Suprapubic skin (tissue), 4 donors: ENCODE measurements around the gene GNB1L. TPM values are rescaled to one million over a fixed set of nuclear protein-coding genes. Genes with fewer than 3 reads are reported as not detected.

Source experiments
- DNase-seq, 2 donors: peaks; one replicate each; pipeline ENCODE4 v3.0.0-alpha.2; 2019; ENCODE audit warnings: low spot score in 2 of 2
- H3K27ac ChIP-seq: fragments of 200-600 bp; sonication (generic); one replicate; pipeline ENCODE4 v1.5.1; 2019
- H3K27me3 ChIP-seq: fragments of 200-600 bp; sonication (generic); one replicate; pipeline ENCODE4 v1.5.1; 2019
- H3K36me3 ChIP-seq: fragments of 200-600 bp; sonication (generic); one replicate; pipeline ENCODE4 v1.5.1; 2019
- H3K4me1 ChIP-seq: fragments of 200-600 bp; sonication (generic); one replicate; pipeline ENCODE4 v1.5.1; 2019
- H3K4me3 ChIP-seq: fragments of 200-600 bp; sonication (generic); one replicate; pipeline ENCODE4 v1.5.1; 2019; ENCODE audit warnings: mild to moderate bottlenecking
- H3K9me3 ChIP-seq: fragments of 200-600 bp; sonication (generic); one replicate; pipeline ENCODE4 v1.5.1; 2019
- EP300 ChIP-seq: sonication (generic); formaldehyde crosslinking; IDR thresholded peaks from one replicate; pipeline ENCODE4 v1.6.1; 2017; ENCODE audit warnings: antibody characterized with exemption
- POLR2A ChIP-seq, 2 donors: fragments of 450-650 bp; IDR thresholded peaks; one replicate each; pipeline ENCODE4 v1.6.1; 2017; ENCODE audit warnings: antibody characterized with exemption in 2 of 2, mild to moderate bottlenecking in 2 of 2, moderate library complexity in 2 of 2
- POLR2AphosphoS5 ChIP-seq, 3 donors: sonication (generic); formaldehyde crosslinking; IDR thresholded peaks; one replicate each; pipeline ENCODE4 v1.6.1; 2017; ENCODE audit warnings: antibody characterized with exemption in 3 of 3
- WGBS: methylation state at CpG from one replicate; pipeline ENCODE4 v1.1.5; 2018; 5-methylcytosine and 5-hydroxymethylcytosine counted together
- total RNA-seq, 4 donors: library from RNA; depleted of rRNA; stranded (reverse); fragments of >200 nt; gene quantifications; one replicate each; pipeline ENCODE4 v1.1.0, GENCODE V29; 2016
- TF ChIP-seq, protein P1 (sequence below), 2 donors: fragments of 200-600 bp in 1 of 2; fragments of 450-650 bp in 1 of 2; sonication (generic) in 1 of 2; IDR thresholded peaks; one replicate each; pipeline ENCODE4 v1.5.1; 2016 to 2019; ENCODE audit warnings: antibody characterized with exemption in 2 of 2, mild to moderate bottlenecking in 1 of 2, moderate library complexity in 1 of 2

The GNB1L gene
- total RNA-seq, 4 donors from 2014 or later, result 6.3 to 14.6 (median 10.9) TPM

DNA sequence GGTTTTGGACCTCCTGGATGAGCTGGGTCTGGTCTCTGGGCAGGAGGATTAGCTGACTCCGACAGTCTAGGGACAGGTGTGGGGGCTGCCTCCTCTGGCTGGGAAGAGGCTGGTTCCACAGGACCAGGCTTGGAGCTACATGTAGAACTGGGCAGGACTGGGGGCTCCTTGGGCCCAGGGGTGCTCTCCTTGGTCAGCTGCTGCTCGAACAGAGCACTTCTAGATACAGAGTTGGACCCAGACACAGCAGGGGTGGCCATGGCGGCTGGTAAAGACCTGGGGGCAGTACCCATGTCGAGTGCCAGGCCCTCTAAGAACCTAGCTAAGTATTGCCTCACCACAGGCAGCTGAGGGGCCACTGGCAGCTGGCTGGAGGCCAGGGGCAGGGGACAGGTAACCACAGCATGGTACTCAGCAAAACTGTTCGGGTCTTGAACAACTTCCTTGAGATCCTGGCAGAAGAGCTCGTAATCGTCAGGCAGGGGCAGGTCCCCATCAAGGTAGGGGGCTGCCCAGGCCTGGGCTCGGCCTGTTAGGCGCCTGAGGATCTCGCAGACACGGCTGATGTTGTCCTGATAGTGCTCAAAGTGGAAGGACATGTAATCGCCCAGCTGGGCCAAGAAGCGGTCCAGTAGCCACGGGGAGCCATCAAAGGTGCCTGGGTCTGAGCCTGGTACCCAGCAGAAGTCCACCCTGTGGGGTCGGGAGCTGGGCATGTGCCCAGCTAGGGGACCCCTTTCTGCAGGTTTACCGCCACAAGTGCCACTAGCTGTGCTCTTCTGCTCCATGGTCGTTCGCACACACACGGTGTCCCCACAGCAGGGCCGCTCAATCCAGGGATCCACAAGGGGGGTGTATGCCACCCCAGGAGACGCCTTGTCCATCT, 3.1 kb downstream of the GNB1L start:
- WGBS, result 83% methylated on average over 10 of the region's 21 CpGs
- peaks cover 17% of the 10 kb centered on the region for H3K36me3 ChIP-seq
- H3K9me3 ChIP-seq, result no peaks in the 10 kb centered on the region
- TF ChIP-seq POLR2AphosphoS5 (IDR thresholded peaks at IDR 0.05) (no peak), POLR2A (IDR thresholded peaks at IDR 0.05) (no peak), EP300 (no peak)
- TF ChIP-seq, protein P1, sequence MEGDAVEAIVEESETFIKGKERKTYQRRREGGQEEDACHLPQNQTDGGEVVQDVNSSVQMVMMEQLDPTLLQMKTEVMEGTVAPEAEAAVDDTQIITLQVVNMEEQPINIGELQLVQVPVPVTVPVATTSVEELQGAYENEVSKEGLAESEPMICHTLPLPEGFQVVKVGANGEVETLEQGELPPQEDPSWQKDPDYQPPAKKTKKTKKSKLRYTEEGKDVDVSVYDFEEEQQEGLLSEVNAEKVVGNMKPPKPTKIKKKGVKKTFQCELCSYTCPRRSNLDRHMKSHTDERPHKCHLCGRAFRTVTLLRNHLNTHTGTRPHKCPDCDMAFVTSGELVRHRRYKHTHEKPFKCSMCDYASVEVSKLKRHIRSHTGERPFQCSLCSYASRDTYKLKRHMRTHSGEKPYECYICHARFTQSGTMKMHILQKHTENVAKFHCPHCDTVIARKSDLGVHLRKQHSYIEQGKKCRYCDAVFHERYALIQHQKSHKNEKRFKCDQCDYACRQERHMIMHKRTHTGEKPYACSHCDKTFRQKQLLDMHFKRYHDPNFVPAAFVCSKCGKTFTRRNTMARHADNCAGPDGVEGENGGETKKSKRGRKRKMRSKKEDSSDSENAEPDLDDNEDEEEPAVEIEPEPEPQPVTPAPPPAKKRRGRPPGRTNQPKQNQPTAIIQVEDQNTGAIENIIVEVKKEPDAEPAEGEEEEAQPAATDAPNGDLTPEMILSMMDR (IDR thresholded peaks at IDR 0.05), result no peak
- H3K4me1 ChIP-seq, result peaks cover 76% of the 10 kb centered on the region
- DNase-seq, result no peak
- H3K27ac ChIP-seq, result peak overlapping the region; percentile 1
- H3K4me3 ChIP-seq, result peak overlapping the region; percentile 95
- no peaks in the 10 kb centered on the region for H3K27me3 ChIP-seq

DNA sequence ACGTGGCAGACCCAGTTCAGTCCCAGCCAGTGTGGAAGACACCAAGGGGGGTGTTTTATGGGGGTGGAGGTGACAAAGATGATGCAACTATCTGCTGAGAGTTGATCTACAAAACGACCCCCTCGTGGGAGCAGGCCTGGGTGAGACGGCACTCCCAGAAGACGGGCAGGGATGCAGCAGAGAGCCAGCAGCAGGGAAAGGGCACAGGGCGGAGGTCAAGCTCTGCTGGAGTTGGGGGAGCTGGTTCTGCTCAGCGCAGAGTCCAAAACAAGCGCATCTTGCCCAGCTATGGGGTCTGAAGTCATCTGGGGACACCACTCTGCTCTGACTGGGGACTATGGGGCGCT, 3.9 kb downstream of the GNB1L start:
- no peak for DNase-seq
- TF ChIP-seq POLR2AphosphoS5 (IDR thresholded peaks at IDR 0.05) (no peak), POLR2A (IDR thresholded peaks at IDR 0.05) (no peak), EP300 (no peak)
- TF ChIP-seq, protein P1 (IDR thresholded peaks at IDR 0.05), result no peak
- Histone ChIP-seq H3K27me3 (no peaks in the 10 kb centered on the region), H3K4me3 (no peak overlapping the region), H3K9me3 (no peaks in the 10 kb centered on the region), H3K4me1 (peaks cover 68% of the 10 kb centered on the region), H3K27ac (peak overlapping the region; percentile 61), H3K36me3 (peaks cover 17% of the 10 kb centered on the region)
- 76% methylated on average over 5 of the region's 9 CpGs for WGBS

DNA sequence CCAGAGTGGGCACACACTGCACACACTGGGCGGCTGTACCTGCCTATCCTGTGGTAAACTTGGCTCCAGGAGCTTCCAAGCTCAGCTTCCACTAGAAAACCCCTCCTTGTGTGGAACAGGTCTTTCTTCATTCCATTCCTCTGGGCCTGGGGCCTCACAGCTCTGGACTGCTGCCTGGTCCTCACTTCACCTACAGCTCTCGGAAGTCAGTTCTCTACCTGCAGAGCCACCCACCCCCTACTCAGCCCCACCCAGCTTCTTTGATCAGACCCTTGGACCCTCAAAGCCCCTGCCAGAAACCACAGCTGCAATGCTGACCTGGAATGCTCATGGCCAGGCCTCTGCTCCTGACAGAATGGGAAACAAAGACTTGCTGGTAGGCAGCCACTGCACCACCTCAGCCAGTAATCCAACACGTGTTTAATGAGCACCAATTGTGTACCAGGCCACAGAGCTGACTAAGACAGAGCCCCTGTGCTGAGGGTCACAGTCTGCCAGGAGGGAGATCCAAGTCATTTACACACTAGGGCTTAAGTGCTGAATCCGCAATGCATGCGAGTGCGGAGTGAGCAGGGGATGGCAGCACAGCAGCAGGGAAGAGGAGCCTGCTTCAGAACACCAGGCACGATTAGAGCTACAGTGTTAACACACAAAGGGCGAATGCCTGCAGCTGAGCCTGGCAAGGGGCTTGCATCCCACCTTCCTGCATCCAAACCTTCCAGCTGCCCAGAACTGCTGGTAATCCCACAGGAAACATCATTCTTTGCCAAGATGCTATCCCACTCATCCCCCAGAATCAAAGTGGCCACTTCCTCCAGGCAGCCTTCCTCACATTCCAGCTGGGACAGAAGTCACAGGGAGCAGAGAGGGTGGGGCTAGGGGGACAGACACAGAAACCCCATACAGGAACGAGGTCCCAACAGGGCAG, 4.6 kb downstream of the GNB1L start:
- H3K36me3 ChIP-seq, result peaks cover 17% of the 10 kb centered on the region
- WGBS, result 53% methylated on average over 8 of the region's 9 CpGs
- no peaks in the 10 kb centered on the region for H3K27me3 ChIP-seq
- TF ChIP-seq POLR2A (IDR thresholded peaks at IDR 0.05) (no peak), POLR2AphosphoS5 (IDR thresholded peaks at IDR 0.05) (peak in 2 of 3 donors; percentile 45 to 49), EP300 (no peak)
- TF ChIP-seq, protein P1 (IDR thresholded peaks at IDR 0.05), result no peak
- peak overlapping the region; percentile 2 for H3K4me3 ChIP-seq
- H3K4me1 ChIP-seq, result peaks cover 68% of the 10 kb centered on the region
- peak overlapping the region; percentile 61 for H3K27ac ChIP-seq
- DNase-seq, result no peak
- no peaks in the 10 kb centered on the region for H3K9me3 ChIP-seq

DNA sequence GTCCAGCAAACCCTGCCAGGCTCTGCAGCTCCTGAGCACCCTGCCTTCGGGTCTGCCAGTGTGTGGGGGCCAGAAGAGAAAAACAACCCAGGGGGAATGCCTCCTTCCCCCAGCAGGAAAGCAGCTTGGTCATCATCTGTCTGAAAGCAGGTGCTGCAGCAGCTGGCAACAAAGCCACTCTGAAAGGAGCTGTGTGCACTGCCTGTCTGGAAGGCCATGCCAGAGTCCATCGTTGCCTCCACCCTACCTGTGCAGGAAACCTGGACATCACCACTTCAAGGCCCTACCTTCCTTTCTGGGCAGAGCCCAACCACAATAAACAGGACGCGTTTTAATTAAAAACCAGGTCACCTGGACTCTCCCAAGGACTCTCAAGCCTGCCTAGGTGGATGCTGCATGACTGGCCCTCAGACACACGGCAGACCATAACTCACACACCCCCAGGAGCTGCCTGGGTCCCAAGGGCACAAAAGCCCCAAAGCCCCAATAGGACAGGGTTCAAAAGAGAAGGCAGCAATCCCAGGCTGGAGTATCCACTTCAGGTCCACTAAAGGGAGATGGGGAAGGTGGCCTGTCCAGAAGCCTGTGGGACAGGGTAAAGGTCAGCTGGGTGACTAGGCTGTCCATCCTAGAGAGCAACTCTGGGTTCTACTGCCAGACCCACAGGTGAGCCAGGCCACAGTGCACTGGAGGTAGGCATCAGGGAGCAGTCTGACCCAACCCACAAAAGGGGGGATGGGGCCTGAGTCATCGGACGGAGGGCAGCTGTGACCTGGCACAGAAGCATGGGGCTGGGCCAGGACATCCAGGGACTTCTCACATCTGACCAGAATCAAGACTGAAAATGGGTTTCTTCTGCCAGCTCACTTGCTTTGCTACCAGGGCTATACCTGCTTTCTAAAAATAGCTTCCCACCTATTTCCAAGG, 6.1 kb downstream of the GNB1L start:
- TF ChIP-seq POLR2AphosphoS5 (IDR thresholded peaks at IDR 0.05) (no peak), EP300 (no peak), POLR2A (IDR thresholded peaks at IDR 0.05) (no peak)
- TF ChIP-seq, protein P1 (IDR thresholded peaks at IDR 0.05), result no peak
- Histone ChIP-seq H3K4me1 (peaks cover 78% of the 10 kb centered on the region), H3K4me3 (no peak overlapping the region), H3K9me3 (no peaks in the 10 kb centered on the region), H3K36me3 (peaks cover 17% of the 10 kb centered on the region), H3K27me3 (no peaks in the 10 kb centered on the region), H3K27ac (peak overlapping the region; percentile 61)
- no peak for DNase-seq
- WGBS, result 53% methylated on average over 6 of the region's 7 CpGs
